Measurements from ENCODE around the gene STRBP.

The STRBP gene

DNA sequence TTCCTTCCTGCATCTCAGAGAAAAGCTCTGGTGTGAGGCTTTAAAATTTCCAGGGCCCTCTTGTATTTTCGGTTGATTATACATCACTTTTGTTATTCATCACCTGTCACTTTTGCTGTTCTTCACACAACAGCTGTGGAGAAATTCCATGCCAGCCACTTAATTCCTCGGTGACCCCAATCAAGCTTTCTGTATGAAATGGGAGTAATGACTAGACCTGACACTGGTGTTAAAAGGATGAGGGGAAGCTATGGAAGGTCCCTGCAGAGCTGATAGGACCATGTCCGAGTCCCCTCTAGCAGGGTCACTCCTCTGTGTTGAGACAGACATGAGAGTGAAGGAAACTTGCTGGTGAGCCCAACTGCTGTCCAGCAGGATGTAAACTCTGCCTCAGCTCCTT is 175.2 kb downstream of the STRBP start:
- CTCF ChIA-PET = interaction anchor here (1.6 to 6.5 kb wide), 8 partner anchors 10 to 262 kb away, joined by 4 to 42 read pairs (median 8); no protein-coding TSS in a partner anchor
- TF ChIP-seq, protein P1, sequence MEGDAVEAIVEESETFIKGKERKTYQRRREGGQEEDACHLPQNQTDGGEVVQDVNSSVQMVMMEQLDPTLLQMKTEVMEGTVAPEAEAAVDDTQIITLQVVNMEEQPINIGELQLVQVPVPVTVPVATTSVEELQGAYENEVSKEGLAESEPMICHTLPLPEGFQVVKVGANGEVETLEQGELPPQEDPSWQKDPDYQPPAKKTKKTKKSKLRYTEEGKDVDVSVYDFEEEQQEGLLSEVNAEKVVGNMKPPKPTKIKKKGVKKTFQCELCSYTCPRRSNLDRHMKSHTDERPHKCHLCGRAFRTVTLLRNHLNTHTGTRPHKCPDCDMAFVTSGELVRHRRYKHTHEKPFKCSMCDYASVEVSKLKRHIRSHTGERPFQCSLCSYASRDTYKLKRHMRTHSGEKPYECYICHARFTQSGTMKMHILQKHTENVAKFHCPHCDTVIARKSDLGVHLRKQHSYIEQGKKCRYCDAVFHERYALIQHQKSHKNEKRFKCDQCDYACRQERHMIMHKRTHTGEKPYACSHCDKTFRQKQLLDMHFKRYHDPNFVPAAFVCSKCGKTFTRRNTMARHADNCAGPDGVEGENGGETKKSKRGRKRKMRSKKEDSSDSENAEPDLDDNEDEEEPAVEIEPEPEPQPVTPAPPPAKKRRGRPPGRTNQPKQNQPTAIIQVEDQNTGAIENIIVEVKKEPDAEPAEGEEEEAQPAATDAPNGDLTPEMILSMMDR (IDR thresholded peaks at IDR 0.05; ENCODE audit: control extremely low read depth, extremely low read depth, low read depth, missing control alignments) = no peak
- no peak for DNase-seq (ENCODE audit: extremely low spot score)
- POLR2A ChIA-PET = no interaction called here

DNA sequence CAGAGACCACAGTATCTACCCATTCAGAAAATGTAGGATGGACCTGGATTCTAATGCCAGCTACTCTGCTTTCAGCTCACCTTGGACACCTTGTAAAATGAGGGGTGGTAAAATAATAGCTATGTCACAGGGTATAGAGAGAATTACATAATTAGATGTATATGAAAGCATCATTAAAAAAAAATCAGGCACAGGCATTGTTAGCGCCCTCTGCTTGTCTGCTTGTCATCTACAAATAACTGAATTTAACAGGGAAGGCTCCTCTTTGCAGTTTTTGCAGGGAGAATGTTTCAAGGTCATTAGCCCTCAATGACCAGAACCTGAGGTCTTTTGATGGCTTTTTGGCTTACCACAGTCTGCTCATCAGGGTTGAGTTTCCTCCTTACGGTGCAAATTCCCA is 176.9 kb downstream of the STRBP start:
- no peak for DNase-seq (ENCODE audit: extremely low spot score)
- ChIA-PET CTCF (interaction anchor here (1.0 to 6.5 kb wide), 10 partner anchors 10 to 262 kb away, joined by 3 to 42 read pairs (median 4); no protein-coding TSS in a partner anchor), POLR2A (no interaction called here)
- TF ChIP-seq, protein P1 (IDR thresholded peaks at IDR 0.05; ENCODE audit: control extremely low read depth, extremely low read depth, low read depth, missing control alignments) = peak; percentile 26

DNA sequence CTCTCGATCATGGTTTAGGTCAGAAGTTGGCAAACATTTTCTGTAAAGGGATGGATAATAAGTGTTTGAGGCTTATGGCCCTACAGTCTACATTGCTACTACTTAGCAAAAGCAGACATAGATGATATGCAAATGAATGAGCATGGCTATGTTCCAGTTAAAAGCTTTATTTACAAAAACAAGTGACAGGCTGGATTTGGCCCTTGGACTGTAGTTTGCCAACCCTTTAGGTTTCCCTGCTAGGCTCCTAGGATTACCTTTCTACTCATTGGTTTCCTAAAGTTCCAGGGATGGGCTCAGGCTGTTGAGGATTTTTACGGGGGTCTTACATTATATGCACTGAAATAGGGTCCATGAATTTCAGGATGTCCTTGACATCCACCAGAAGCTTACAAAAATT is 177.4 kb downstream of the STRBP start:
- TF ChIP-seq, protein P1 (IDR thresholded peaks at IDR 0.05; ENCODE audit: control extremely low read depth, extremely low read depth, low read depth, missing control alignments) = no peak
- no peak for DNase-seq (ENCODE audit: extremely low spot score)
- ChIA-PET CTCF (interaction anchor here (1.0 to 6.5 kb wide), 7 partner anchors 10 to 259 kb away, joined by 3 to 42 read pairs (median 5); no protein-coding TSS in a partner anchor), POLR2A (no interaction called here)

DNA sequence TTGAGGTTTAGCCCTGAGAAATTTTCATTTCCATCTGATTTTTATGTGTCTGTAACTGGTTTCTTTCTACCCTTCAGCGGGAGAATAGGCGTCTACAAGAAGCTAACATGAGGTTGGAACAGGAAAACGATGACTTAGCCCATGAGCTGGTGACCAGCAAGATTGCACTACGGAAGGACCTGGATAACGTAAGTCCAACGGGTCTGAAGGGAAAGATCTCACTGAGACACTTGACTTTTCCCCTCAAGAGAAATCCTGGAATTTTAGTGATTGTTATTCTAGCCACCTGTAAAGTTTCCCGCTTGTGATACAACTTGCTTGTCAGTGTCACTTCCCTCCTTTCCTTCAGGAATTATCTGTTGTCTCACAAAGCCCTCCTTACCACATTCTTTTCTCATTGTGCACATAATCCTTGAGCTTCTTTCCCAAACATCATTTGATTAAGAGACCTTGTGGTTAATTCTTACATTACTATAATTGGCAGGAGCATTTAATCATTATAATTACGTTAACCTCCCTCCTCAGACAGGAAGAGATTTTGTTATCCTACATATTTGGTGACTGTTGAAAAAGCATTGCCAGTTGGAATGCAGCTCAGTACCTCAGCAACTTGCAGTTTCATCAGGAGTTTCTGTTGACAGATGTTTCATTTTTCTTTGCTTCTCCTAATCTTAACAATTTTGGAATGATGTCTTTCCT is 178.0 kb downstream of the STRBP start:
- TF ChIP-seq, protein P1 (IDR thresholded peaks at IDR 0.05; ENCODE audit: control extremely low read depth, extremely low read depth, low read depth, missing control alignments) = no peak
- CTCF ChIA-PET = interaction anchor here (1.0 to 6.5 kb wide), 6 partner anchors 9 to 260 kb away, joined by 3 to 42 read pairs (median 4); no protein-coding TSS in a partner anchor
- POLR2A ChIA-PET = no interaction called here
- no peak for DNase-seq (ENCODE audit: extremely low spot score)

DNA sequence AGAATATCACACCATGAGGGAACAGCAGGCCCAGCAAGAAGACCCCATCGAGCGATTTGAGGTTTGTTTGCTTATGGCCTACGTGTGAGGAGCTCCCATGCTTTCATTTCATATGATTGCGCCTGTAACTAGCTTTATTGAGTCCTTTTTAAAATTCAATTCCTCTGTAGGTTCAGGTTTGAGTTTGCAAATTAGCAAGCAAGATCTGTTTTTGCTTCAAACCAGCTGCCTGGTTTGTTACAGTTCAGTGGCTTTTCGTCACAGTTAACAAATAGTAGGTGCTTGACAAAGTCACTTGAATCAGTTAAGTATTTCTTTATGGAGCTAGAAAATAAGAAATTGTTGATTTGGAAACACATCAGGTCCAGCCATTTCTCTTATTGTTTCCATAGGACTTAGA is 178.6 kb downstream of the STRBP start:
- CTCF ChIA-PET = interaction anchor here (1.6 to 6.5 kb wide), 3 partner anchors 8 to 260 kb away, joined by 5 to 42 read pairs (median 26); no protein-coding TSS in a partner anchor
- no peak for DNase-seq (ENCODE audit: extremely low spot score)
- TF ChIP-seq, protein P1 (IDR thresholded peaks at IDR 0.05; ENCODE audit: control extremely low read depth, extremely low read depth, low read depth, missing control alignments) = no peak
- POLR2A ChIA-PET = no interaction called here

DNA sequence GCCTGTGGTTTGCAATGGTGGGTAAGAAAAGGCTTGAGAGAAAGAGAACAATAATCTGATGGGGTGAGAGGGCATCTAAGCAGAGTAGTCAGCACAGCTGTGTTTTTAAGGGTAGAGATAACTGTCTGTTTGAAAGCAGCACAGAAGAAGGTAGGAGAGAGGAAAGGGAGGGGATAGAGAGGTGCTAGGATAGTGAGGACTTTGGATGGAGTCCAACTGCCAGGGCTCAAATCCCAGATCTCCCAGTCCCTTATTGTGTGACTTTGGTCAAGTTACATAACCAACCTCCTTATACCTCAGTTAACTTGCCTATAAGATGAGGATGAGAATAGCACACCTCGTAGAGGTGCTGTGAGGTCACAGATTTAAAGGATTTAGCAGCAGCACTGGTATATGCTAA is 179.3 kb downstream of the STRBP start:
- POLR2A ChIA-PET = no interaction called here
- CTCF ChIA-PET = interaction anchor here (1.0 to 4.9 kb wide), 2 partner anchors 9 to 261 kb away, joined by 3 to 26 read pairs; no protein-coding TSS in a partner anchor
- no peak for DNase-seq (ENCODE audit: extremely low spot score)
- TF ChIP-seq, protein P1 (IDR thresholded peaks at IDR 0.05; ENCODE audit: control extremely low read depth, extremely low read depth, low read depth, missing control alignments) = no peak

Measured in GM10248 (cell line).